NCI-H510A treated with DMSO at 0.1 percent for 48 hours (cell line): ENCODE results near the gene CA12.
"Not testable (repeated sequence)": the region's sequence is repeated elsewhere in the genome, so short reads cannot be mapped to it uniquely, and the experiment has no call there.

Source experiments
- DNase-seq: peaks from one replicate; lab custom pipeline; 2025; lab: John Stamatoyannopoulos, UW

The CA12 gene

DNA sequence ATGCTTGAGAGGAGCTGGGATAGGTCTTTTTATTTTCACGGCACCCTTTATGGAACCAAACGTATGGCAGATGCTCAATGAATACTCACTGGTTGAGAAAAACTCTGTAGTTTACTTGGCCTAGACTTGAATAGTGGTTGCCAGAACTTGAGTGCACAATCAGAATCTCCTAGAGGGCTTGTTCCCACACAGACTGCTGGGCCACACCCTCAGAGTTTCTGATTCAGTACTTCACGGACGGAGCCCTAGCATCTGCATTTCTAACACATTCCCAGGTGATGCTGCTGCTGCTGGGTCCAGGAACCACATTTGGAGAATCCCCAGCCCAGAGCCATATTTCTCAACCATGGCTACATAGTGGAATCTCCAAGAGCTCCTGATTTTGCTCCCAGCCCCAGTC lies 24.6 kb downstream of the CA12 start:
- DNase-seq = no peak

DNA sequence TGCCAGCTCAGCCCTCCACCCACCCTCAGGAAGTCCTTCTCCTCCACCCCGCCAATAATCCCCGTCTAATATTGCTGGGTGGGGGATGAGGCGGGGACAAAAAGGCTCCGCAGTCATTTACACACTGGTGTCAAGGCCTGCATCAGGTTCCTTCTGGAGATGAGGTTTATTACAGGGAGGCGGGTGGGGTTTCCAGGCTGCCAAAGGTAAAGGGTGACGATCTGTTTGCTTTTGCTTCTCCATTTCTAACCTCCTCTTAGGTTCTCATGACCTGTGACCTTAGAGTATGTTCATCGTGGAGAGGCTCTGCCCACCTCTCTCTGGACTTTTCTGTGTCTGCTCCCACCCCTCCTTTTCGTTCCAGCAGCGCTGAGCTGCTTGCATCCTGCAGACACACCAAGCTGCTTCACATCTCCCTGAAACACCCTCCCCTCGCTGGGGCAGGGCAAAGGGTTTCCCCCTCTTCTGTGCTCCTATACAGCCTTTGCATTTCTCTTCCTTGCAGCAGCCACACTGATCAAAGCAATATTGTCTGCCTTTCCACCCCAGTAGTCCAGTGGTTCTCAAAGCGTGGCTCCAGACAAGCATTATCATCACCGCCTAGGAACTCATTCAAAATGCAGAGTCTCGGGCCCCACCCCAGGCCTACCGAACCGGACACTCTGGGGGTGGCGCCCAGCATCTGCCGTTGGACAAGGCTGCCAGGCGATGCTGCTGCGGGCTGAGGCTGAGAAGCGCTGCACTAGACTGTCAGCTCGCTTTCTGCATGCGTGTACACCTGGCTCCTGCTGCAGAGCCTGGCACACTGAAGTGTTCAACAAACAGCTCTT lies 26.6 kb downstream of the CA12 start:
- peak; percentile 12 for DNase-seq

DNA sequence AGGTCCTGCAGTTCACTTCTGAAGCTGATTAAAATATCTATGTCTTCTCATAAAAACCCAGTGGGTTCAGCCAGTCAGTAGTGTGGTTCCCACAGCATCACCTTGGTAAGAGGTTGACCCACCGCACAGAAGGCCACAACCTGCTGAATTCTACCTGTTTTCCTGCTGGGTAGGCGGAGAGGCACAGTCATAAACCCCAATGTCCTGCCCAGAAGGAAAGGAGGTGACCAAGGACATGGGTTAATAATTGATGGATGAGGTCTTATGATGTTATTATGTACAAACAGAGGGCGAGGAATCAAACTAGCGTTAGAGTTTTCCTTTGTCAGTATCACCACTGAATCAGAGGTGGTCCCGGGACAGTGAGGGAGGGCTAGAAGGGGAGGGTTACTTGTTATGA lies 27.8 kb downstream of the CA12 start:
- no peak for DNase-seq

DNA sequence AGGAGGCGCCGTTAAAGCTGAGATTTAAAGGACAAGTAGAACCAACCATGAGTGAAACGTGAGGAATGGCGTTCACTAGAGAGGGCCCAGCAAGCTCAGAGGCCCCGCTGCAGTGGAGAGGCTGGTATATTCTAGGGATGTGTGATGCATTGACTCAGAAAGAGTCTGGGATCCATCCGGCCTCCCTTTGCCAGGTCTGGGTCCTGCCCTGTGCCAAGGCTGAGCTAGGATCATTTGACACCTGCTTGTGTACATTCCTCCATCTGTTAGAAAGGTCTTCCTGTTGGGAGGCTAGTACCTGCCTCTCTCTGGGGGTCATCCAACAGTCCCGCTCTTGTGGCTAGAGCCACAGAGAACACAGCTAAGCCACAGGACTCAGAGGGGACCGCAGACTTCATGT lies 28.4 kb downstream of the CA12 start:
- no peak for DNase-seq

DNA sequence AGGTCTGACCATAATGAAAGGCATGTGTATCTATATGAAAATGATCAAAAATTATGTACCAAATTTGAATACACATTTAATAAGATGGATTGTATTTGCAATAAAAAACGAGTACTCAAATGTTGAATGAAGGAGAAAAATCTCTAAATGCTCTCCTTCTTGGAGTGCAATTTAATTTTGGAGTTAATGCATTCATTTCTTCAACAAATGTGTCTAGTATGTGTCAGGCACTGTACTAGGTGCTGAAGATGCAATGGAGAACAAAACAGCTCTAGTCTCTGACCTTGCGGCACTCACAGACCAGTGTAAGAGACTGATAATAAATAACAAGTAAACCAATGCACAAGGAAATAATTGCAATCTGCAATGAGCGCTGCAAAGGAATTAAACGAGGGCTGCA lies 28.8 kb downstream of the CA12 start:
- DNase-seq = no peak

DNA sequence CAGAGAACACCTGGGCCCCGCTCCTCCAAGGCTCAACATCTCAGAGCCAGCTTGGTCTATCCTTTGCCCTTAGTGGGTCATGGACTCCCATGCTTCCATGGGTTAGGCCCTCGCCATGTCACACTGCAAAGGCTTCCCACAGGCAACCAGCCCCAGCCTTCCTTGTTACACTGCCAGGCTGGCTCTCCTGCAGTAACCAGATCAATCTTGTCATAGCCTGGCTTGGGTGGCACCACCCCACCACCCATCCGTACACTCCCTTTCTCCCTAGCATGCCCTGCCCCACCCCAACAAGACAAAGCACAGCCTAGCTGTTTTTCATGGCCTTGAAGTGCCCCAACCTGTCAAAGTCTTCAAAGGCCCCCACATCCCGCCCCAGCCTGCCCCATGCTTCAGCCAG lies 30.5 kb downstream of the CA12 start:
- DNase-seq = no peak

DNA sequence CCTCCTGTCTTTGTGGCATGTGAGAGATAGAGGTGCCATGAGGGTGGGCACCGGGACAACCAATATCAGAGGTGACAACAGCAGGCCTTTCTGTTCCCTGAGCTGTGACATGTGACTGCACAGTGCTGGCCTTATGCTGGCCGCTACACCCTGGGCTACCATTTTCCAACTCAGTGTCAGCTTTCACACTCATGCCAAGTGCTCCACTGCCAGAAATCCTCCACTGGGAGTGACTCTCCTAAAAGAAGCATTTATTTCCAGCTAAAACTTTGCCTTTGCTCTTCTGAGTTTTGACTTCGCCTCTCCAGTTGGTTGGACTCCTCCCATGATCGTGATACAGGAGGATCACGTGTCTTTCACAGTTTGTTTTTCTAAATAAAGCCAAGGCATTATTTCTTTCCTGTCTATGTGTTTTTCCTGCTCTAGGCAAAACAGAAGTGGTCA lies 31.4 kb downstream of the CA12 start:
- DNase-seq = no peak

DNA sequence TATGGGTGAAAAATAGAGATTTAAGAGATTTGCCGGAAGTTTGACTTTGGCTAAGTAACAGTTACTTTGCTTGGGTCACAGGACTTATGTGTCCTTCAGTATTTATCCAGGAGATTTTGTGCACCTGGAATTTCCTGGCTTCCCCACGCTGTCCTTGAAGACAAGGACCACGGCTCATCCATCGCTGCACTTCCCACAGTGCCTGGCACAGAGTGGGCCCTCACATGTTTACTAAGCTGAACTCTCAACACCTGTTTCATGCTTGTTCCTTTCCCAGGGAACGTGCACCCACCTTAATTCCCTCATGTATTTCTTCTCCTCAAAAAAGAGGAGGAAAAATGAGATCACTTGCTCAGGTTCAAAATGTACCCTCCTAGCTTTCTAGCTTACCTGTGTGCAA lies 32.0 kb downstream of the CA12 start:
- no peak for DNase-seq

DNA sequence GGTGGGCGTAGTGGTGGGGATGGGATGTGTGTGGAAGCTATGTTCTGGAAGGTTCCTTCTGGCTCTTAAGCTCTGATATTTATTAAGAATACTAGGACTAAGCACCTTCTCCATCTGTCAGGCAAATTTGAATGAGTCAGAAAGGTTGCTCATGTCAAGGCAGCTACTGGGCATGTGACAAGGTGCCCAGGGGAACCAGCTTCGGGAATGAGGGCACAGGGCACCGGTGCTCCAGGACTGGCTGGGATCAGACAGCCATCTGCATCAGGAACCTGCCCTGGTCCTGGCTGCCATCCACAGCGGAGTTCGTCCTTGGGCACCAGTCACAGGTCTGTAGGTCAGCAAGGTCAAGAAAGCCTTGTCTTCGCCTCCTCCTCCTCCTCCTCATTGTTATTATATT lies 32.5 kb downstream of the CA12 start:
- no peak for DNase-seq

DNA sequence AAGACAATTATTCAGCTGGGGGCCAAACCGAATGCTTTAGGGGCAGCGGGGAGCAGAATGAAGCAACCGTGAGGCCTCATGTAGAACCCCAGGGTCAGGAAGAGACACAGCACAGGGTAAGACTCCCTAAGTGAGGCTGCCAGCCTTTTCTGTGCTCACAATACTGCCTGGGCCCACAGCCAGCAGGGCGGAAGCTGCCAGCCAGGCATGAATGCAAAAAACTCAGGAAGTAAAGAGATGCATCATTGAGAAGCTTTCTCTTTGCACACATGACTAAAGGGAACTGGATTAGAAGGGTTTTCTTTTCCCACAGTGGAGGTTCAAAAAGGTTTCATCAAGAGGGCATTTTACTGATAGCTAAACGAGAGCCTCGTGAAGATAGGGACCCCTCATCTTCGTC lies 33.3 kb downstream of the CA12 start:
- DNase-seq = no peak

DNA sequence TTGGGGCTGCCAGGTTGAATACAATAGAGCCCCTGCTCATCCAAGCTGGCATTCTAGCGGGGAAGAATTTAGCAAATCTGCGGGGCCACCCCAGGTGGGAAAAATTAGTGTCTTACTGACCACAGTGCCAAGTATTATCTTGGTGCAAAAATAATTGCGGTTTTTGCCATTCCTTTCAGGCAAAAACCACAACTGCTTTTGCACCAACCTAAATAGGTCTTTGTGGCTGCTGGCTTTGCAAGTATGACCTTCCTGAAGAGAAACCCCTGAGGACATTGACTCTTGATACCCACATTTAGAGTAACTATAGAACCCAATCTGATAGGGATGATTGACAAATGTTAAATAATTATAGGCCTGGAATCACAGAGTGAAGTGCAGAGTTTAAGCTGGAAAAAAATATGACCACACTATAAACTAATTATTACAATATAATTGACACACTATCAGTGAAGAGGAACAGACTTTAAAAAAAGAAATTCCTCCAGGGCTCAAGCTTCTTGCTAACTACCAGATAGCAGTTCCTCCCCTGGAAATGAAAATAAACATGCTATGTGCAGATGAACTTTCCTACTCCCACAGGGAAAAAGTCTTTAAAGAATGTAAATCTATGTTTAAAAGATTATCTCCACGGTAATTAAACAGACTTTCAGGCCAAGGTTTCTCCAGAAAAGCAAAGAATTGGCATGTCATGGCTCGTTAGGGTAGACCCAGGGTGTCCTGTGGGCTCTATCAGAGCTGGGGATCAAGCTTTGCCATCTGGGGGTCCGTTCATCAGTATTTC lies 34.4 kb downstream of the CA12 start:
- no peak for DNase-seq

DNA sequence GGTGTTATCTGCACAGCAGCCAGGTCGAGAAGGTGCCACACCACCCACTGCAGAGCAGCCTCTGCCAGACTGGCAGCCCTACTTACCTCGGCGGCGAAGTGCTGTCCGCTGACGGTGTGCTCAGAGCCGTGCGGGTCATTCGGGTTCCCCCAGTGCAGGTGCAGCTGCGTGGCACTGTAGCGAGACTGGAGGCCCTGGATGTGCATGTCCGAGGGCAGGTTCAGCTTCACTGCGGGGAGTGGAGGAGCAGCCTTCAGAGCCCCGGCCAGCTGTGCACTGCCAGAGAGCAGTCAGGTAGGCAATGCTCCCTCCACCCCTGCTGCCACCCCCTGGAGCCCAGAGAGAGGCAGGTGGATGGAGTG lies 36.3 kb downstream of the CA12 start:
- DNase-seq = peak; percentile 16

DNA sequence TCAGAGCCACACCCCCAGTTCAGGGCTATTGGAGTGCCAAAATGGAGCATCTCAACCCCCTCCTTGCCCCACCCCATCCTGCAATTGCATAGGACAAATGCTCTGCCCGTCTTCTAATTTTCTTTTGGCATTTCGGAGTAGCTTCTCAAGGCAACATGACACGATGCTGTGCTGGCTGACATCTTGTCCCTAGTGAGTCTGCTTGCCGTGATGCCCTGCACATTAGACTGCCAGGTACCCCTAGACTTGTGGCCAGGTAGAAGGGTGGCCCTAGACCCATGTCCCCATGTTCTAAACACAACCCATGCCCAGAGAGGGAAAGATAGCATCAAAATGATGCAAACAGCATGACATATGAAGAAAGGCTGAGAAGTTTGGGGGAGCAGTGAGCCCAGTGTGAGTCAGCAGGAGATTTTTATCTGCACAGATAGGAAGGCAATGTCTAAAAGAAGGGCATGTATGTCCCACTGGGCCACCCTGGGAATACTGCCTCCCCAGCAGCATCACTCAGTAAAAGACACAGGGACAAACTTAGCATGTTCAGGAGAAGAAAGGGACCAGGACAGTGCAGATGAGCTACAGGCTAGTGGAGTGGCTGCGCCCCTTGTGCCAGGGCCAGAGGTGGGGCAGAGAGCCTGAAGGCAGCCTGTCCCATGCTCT lies 36.8 kb downstream of the CA12 start:
- no peak for DNase-seq

DNA sequence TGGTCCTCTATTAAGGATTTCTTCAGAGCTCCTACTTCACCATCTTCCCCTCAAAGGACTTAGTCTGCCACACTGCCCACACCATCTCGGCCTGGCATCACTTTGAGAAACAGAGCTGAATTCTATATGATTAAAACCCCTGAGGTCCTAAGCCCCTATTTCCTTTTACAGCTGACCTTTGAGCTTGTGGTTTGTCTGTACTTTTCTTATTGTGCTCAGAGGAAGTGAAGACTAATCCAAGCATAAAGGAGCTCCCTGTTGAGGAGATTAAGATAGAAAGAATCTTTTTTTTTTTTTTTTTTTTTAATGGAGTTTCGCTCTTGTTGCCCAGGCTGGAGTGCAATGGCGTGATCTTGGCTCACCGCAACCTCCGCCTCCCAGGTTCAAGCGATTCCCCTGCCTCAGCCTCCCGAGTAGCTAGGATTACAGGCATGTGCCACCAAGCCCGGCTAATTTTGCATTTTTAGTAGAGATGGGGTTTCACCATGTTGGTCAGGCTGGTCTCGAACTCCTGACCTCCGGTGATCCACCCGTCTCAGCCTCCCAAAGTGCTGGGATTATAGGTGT lies 38.6 kb downstream of the CA12 start:
- DNase-seq = not testable (repeated sequence)

DNA sequence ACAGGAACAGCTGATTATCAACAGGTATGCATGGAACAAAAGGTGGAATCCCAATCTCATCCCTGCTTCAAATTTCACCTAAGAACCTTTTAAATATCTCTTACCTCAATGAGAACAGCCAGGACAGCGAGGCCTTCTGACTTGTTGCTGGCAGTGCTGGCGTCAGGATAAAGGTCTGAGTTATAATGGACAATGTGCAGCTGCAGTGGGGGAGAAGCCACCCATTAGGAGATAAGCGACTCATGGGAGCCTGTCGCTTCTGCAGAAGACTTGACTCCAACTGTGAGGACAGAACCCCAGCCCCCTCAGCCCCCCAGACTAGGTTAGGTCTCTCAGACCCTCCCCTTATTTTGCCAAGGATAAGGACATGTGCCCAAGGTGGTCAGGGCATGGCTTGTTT lies 39.7 kb downstream of the CA12 start:
- DNase-seq = no peak

DNA sequence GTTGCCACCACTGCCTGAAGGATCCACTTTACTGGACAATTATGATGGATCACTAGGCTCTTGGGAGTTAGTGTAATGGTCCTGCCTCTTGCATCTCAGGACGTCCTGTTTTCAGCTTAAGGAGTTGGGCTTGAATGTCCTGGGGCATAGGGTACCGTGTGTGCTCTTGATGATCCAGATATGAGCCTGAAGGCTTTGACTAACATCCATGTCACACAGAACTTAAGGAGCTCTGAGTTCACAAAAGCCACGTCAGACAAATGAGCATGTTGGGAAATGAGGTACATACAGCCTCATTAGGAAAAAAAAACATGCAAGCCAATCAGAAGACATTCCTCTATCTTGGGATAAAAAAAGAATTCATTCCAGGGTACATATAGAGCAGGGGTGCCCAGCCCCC lies 40.8 kb downstream of the CA12 start:
- DNase-seq = no peak

DNA sequence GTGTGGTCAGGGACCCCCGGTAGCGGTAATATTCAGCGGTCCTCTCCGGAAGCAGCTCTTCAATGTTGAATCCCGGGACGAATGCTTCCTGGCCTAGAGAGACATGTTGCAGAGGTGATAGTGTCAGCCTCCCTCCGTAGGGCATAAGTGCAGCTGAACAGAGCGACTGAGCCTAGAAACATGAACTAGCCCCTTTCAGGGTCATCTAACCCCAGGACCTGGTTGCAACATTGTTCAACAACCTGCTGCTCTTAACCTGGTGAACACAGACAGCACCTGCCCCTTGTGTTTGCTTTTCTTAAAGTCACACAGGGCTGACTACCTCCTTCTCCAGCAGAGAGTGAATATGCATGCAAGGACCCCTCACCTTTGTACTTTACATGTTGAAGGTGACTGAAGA lies 41.3 kb downstream of the CA12 start:
- peak; percentile 39 for DNase-seq

DNA sequence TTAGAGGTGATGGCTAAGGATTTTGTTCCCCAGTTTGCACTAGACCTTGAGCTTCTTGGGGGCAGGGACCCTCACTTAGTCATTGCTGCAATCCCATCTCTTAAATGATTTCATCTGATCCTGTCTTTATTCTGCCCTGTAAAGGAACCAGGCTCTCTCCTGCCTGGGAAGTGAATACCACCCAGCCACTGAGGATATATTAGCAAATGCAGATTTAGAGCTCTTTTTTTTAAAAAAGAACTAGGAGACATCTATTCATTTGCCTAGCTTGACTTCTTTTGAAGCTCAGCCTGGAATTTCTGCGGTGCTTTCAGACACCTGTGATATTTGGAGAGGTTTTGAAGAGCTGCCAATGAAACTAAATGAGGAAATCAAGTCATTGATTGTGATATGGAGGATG lies 41.8 kb downstream of the CA12 start:
- DNase-seq = no peak

DNA sequence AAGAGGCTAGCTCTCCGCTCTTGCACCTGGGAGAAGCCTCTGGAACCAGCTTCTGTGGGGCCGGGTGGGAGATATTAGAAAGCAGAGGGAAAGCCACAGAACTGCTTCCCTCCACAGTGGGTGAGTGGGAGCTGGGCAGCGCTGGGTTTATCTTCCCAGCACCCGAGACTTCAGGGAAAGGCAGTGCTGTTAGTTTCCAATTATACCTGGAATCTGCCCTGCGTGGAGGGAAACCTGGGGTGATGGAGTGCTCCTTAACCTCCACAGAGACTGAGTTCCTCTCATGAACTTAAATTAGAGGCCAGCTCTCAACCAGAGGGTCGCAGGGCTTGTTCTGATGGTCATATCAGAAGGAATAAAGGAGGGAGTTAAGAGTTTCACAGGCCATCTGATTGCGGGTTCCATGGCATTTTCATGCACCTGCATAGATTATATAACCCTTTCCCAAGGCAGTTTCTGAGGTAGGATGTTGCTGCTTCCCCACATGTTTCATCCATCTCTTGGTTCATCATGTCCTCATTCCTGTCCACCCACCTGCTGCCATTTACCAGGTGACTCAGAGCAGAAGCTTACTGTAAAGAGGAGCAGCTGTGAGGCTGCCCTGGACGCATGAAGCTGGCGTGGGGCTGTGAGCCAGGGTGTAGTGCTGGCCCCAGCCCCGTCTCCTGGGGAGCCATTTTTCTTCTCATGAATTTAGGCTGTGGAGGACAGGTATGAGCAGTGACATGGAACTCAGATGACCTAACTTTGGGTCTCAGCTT lies 42.5 kb downstream of the CA12 start:
- DNase-seq = peak; percentile 16

DNA sequence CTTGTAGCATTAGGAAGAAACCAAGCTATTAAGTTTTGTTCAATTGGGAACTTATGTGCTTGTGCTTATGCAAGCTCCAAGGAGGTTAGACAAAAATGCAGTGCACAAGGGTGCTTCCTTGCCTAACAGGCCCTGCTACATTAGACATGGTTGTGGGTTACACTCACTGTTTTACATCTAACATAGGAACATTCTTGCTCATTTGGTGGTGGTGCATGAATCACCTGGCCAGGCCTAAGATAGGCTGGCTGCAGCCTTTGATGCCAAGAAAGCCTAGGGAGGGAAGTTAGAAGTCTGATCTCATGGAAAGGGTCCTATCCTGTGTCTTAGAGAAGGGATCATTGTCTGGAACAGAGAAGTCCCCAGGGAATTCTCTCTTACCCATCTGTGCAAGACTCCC lies 43.5 kb downstream of the CA12 start:
- no peak for DNase-seq

DNA sequence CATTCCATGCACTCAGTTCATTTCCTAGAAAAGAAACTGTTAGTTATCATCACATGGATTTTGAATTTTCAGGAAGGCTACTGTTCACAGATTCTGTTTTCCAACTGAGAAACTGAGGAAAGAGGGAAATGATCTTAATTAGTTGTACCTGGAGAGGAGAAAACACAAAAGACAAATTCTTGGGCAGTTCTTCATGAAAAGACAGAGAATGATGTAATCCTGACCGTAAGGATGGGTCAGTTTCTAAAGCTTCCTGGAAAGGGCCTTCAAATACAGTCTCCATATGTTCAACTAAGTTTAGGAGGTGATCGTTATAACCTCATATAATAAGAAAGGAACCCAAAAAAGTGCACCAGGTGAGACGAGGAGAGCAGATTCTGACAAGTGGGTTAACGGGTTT lies 44.6 kb downstream of the CA12 start:
- no peak for DNase-seq
